ENCODE results near the gene TBC1D19. TPM values are rescaled to one million over a fixed set of nuclear protein-coding genes. Genes with fewer than 3 reads are reported as not detected.

The TBC1D19 gene
- total and polyA plus RNA-seq, 2 of the 4 experiments (the other 2 are of a cell fraction): 9.9 to 17.6 TPM

GRCh38 chr4:26648260-26648659, 64.4 kb downstream of the TBC1D19 start:
- H4K5ac ChIP-seq (ENCODE audit: low read depth, low read length): no peak overlapping the region
- no peak overlapping the region for H3K9ac ChIP-seq (ENCODE audit: low read depth, low read length)
- CTCF ChIA-PET: no interaction called here

More at GRCh38 chr4:26648260-26648659, 64.4 kb downstream of the TBC1D19 start:
- H2AK9ac ChIP-seq (replicated peaks; ENCODE audit: low read depth, low read length, poor library complexity): no peak overlapping the region
- no peak overlapping the region for H3K4me3 ChIP-seq (ENCODE audit: insufficient read depth, low read depth, low read length)
- H3K79me1 ChIP-seq (ENCODE audit: low read depth in 1 of 2, low read length in 2 of 2): no peaks in the 10 kb centered on the region
- H3K4me1 ChIP-seq (ENCODE audit: control insufficient read depth, insufficient read depth, low read length): no peaks in the 10 kb centered on the region
- no peak overlapping the region for H2BK20ac ChIP-seq (ENCODE audit: low read depth, low read length)
- no TSS peak for BruUV-seq (replicated peaks)
- no peaks in the 10 kb centered on the region for H3K27me3 ChIP-seq (ENCODE audit: control insufficient read depth, insufficient read depth, low read length)
- no peak overlapping the region for H3K18ac ChIP-seq (ENCODE audit: low read depth, low read length)
- POLR2A ChIA-PET (ENCODE audit: unreplicated experiment): no interaction called here
- no peak overlapping the region for H2BK120ac ChIP-seq (ENCODE audit: low read depth, low read length)
- no peak overlapping the region for H3K4me2 ChIP-seq (ENCODE audit: low read depth, low read length)
- H4K8ac ChIP-seq (ENCODE audit: low read depth in 2 of 2, low read length in 2 of 2): no peak overlapping the region
- no peaks in the 10 kb centered on the region for H3K36me3 ChIP-seq (ENCODE audit: control insufficient read depth, insufficient read depth, low read length)
- H2AFZ ChIP-seq (replicated peaks; ENCODE audit: low read length, poor library complexity): no peak overlapping the region
- ATAC-seq (ENCODE audit: low read depth) (no peak), DNase-seq (no peak)
- no peak overlapping the region for H2BK5ac ChIP-seq (ENCODE audit: low read depth, low read length, poor library complexity, severe bottlenecking)
- no CpG with 5 or more reads among the region's 1 CpG for WGBS, 2 experiments (ENCODE audit: extremely low coverage in 2 of 2, insufficient read length in 1 of 2)
- H3K23ac ChIP-seq (ENCODE audit: low read depth, low read length): no peak overlapping the region
- H2AK5ac ChIP-seq (ENCODE audit: low read depth, low read length): no peak overlapping the region
- intact Hi-C loops (cut with micrococcal nuclease) (no loop called here), in situ Hi-C loops (cut with MboI; ENCODE audit: low sequenced_read_pairs) (no loop called here), dilution Hi-C loops (cut with HindIII; ENCODE audit: low sequenced_read_pairs, unreplicated experiment) (no loop called here)
- H3K9me3 ChIP-seq (ENCODE audit: control insufficient read depth, insufficient read depth, low read length): no peaks in the 10 kb centered on the region
- H4K91ac ChIP-seq (ENCODE audit: insufficient read depth, low read depth, low read length): no peak overlapping the region
- H3K56ac ChIP-seq (ENCODE audit: extremely low read depth, insufficient read depth, low read length): no peak overlapping the region
- H3K14ac ChIP-seq (replicated peaks; ENCODE audit: low read depth, low read length): no peak overlapping the region
- no peak overlapping the region for H3K27ac ChIP-seq (ENCODE audit: insufficient read depth, low read length)
- TF ChIP-seq RFX5 (IDR thresholded peaks at IDR 0.05; ENCODE audit: low read depth, low read length) (no peak), MAFK (IDR thresholded peaks at IDR 0.05; ENCODE audit: low read depth, low read length) (no peak), CEBPB (IDR thresholded peaks at IDR 0.05; ENCODE audit: low read depth, low read length) (no peak), SMC3 (IDR thresholded peaks at IDR 0.05; ENCODE audit: low read depth, low read length) (no peak), POLR2A (IDR thresholded peaks at IDR 0.05; ENCODE audit: low read depth, low read length) (no peak), FOS (IDR thresholded peaks at IDR 0.05; ENCODE audit: low read depth, low read length) (no peak), BHLHE40 (IDR thresholded peaks at IDR 0.05; ENCODE audit: low read depth, low read length) (no peak), CHD1 (IDR thresholded peaks at IDR 0.05; ENCODE audit: low read depth, low read length) (no peak), RCOR1 (IDR thresholded peaks at IDR 0.05; ENCODE audit: insufficient replicate concordance, low read length) (no peak), MXI1 (IDR thresholded peaks at IDR 0.05; ENCODE audit: borderline replicate concordance, low read depth, low read length) (no peak), NFE2L2 (IDR thresholded peaks at IDR 0.05; ENCODE audit: low read depth, low read length) (no peak), MAZ (IDR thresholded peaks at IDR 0.05; ENCODE audit: borderline replicate concordance, low read depth, low read length) (no peak), RAD21 (IDR thresholded peaks at IDR 0.05; ENCODE audit: low read length) (no peak)
- TF ChIP-seq, protein P1, sequence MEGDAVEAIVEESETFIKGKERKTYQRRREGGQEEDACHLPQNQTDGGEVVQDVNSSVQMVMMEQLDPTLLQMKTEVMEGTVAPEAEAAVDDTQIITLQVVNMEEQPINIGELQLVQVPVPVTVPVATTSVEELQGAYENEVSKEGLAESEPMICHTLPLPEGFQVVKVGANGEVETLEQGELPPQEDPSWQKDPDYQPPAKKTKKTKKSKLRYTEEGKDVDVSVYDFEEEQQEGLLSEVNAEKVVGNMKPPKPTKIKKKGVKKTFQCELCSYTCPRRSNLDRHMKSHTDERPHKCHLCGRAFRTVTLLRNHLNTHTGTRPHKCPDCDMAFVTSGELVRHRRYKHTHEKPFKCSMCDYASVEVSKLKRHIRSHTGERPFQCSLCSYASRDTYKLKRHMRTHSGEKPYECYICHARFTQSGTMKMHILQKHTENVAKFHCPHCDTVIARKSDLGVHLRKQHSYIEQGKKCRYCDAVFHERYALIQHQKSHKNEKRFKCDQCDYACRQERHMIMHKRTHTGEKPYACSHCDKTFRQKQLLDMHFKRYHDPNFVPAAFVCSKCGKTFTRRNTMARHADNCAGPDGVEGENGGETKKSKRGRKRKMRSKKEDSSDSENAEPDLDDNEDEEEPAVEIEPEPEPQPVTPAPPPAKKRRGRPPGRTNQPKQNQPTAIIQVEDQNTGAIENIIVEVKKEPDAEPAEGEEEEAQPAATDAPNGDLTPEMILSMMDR (conservative IDR thresholded peaks at IDR 0.05; ENCODE audit: low read depth, low read length): no peak
- TF ChIP-seq, protein P2, sequence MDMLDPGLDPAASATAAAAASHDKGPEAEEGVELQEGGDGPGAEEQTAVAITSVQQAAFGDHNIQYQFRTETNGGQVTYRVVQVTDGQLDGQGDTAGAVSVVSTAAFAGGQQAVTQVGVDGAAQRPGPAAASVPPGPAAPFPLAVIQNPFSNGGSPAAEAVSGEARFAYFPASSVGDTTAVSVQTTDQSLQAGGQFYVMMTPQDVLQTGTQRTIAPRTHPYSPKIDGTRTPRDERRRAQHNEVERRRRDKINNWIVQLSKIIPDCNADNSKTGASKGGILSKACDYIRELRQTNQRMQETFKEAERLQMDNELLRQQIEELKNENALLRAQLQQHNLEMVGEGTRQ (IDR thresholded peaks at IDR 0.05; ENCODE audit: low read depth, low read length): no peak
- TF ChIP-seq, protein P3, sequence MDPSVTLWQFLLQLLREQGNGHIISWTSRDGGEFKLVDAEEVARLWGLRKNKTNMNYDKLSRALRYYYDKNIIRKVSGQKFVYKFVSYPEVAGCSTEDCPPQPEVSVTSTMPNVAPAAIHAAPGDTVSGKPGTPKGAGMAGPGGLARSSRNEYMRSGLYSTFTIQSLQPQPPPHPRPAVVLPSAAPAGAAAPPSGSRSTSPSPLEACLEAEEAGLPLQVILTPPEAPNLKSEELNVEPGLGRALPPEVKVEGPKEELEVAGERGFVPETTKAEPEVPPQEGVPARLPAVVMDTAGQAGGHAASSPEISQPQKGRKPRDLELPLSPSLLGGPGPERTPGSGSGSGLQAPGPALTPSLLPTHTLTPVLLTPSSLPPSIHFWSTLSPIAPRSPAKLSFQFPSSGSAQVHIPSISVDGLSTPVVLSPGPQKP (IDR thresholded peaks at IDR 0.05; ENCODE audit: borderline replicate concordance, low read depth, low read length): no peak
- no peak overlapping the region for H2BK15ac ChIP-seq (ENCODE audit: low read depth, low read length)
- H3K9me1 ChIP-seq (ENCODE audit: insufficient read depth, low read length): no peaks in the 10 kb centered on the region
- H3K4ac ChIP-seq (ENCODE audit: low read depth, low read length): no peak overlapping the region
- no peaks in the 10 kb centered on the region for H4K20me1 ChIP-seq (ENCODE audit: insufficient read depth, low read length)

Data from IMR-90 (cell line).